Aorta (tissue), 5 donors: ENCODE data around the gene WDFY3. TPM values are rescaled to one million over a fixed set of nuclear protein-coding genes. Genes with fewer than 3 reads are reported as not detected.

Source experiments
- ATAC-seq: fragments of 200-7000 bp; cut with Tn5 transposase; one replicate; pipeline ENCODE4 v1.9.1; 2022; ENCODE audit warnings: moderate library complexity; ENCODE audit not compliant: low FRiP score
- DNase-seq, 2 donors: peaks; one replicate each; pipeline ENCODE4 v3.0.0-alpha.2; 2020
- H3K27ac ChIP-seq, 2 donors: one replicate each; pipeline ENCODE4 v1.5.1; 2013; ENCODE audit warnings: low read length in 2 of 2, mild to moderate bottlenecking in 2 of 2, moderate library complexity in 2 of 2, control low read depth in 1 of 2, inconsistent platforms in 1 of 2, low read depth in 1 of 2
- H3K27me3 ChIP-seq, 2 donors: one replicate each; pipeline ENCODE4 v1.6.1; 2013; ENCODE audit warnings: control low read depth in 1 of 2, low read length in 1 of 2, mild to moderate bottlenecking in 1 of 2, moderate library complexity in 1 of 2; ENCODE audit not compliant: insufficient read depth in 2 of 2, control insufficient read depth in 1 of 2
- H3K36me3 ChIP-seq, 2 donors: one replicate each; pipeline ENCODE4 v1.6.1; 2013; ENCODE audit warnings: control low read depth in 1 of 2, low read length in 1 of 2, mild to moderate bottlenecking in 1 of 2; ENCODE audit not compliant: insufficient read depth in 2 of 2, control insufficient read depth in 1 of 2
- H3K4me1 ChIP-seq, 2 donors: one replicate each; pipeline ENCODE4 v1.6.1; 2013; ENCODE audit warnings: low read length in 2 of 2, control low read depth in 1 of 2, mild to moderate bottlenecking in 1 of 2, moderate library complexity in 1 of 2; ENCODE audit not compliant: insufficient read depth in 2 of 2, control insufficient read depth in 1 of 2
- H3K4me3 ChIP-seq, 2 donors: one replicate each; pipeline ENCODE4 v1.5.1; 2013; ENCODE audit warnings: low read length in 2 of 2, control low read depth in 1 of 2, mild to moderate bottlenecking in 1 of 2
- H3K9me3 ChIP-seq: one replicate; pipeline ENCODE4 v1.6.1; 2013; ENCODE audit warnings: mild to moderate bottlenecking, low read length; ENCODE audit not compliant: control insufficient read depth
- WGBS, 2 donors: extraction: QIAGEN DNeasy Blood & Tissue Kit; methylation state at CpG; one replicate each; pipeline ENCODE4 v1.1.7; 2013; 5-methylcytosine and 5-hydroxymethylcytosine counted together
- intact Hi-C, 2 donors: fragments of 100-400 bp; cut with DNase I; formaldehyde crosslinking; loops; one replicate each; pipeline versions ENCODE4 v1.14.2 to v1.15.0; 2022
- polyA plus RNA-seq, 2 donors: library from polyadenylated mRNA; stranded (reverse); fragments of 200-250 nt; gene quantifications; one replicate each; pipeline ENCODE4 v1.2.3, GENCODE V29; 2013
- total RNA-seq, 2 donors: library from RNA; stranded (reverse); fragmentation: NEBNext Ultra II Directional; extraction: Animal tissue kit (Norgen Biotek cat#: 25700); gene quantifications; one replicate each; pipeline ENCODE4 v1.2.1, GENCODE V29; 2021
- donor health status: healthy with polysubstance abuse.
- donor health status: Bipolar disorder and iron deficiency.
- donor health status: DM: no; HTN: no; CAD: no.
- donor health status: DM: no; HTN: no; CAD: no.
- donor health status: DM: yes; HTN: yes; CAD: no.

WDFY3 gene
- total and polyA plus RNA-seq, 4 donors, result 3.4 to 177 (median 69.5) TPM

- Histone ChIP-seq H3K4me3 (no peak overlapping the region), H3K27ac (peak overlapping the region in 1 of 2 donors; percentile 57), H3K36me3 (no peaks in the 10 kb centered on the region), H3K4me1 (peaks cover 10% of the 10 kb centered on the region in 2 donors), H3K27me3 (no peaks in the 10 kb centered on the region), H3K9me3 (no peaks in the 10 kb centered on the region)
- ATAC-seq (no peak), DNase-seq (no peak)
- 91 to 92% methylated on average over 3 of the region's 3 CpGs for WGBS, 2 donors
- intact Hi-C loops, result no loop called here
Observed at GRCh38 chr4:84913176-84913575, 53.3 kb downstream of the WDFY3 start.

DNA sequence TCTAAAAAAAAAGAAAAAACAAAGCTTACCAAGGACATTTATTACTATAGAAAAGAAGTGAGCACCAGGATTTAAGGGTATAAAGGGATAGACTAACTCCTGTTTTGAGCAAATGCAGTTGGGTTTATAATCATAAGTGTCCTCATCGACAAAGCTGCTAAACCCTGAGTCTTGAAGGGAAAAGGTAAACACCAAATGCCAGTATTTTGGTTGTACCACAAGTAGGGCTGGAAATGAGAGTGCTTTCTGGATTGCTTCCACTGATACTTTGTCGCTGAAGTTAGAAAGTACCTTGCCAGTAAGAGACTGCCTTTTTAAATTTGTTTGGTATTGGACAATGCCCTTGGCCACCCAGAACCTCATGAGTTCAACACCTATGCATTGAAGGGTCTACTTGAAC lies 53.7 kb downstream of the WDFY3 start:
- no peak for DNase-seq
- Histone ChIP-seq H3K36me3 (no peaks in the 10 kb centered on the region), H3K4me3 (no peak overlapping the region), H3K4me1 (peaks cover 9 to 10% of the 10 kb centered on the region in 2 donors), H3K27me3 (no peaks in the 10 kb centered on the region), H3K9me3 (no peaks in the 10 kb centered on the region), H3K27ac (peak overlapping the region; percentile 43 to 57)
- intact Hi-C loops, result no loop called here
- ATAC-seq, result no peak
- 9 to 12% methylated on average over 2 of the region's 2 CpGs for WGBS, 2 donors

DNA sequence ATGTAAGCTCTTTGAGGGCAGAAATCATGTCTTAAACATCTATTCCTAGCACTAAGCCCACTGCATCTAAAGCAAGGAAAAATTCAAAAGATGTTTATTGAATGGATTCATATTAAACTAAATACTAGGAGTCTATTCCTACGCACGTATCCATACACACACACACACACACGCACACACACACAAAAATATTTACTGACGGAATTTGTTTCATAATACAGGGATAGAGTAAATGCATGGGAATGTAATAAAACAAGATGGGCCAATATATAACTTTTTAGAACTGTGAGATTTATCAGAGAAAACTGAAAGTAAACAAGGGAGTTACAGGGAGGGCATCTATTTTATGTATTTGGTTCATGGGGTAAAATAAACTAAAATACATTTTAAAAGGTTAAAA lies 57.6 kb downstream of the WDFY3 start:
- peaks cover 6 to 14% of the 10 kb centered on the region in 2 donors for H3K4me1 ChIP-seq
- intact Hi-C loops, result loop anchor here in 1 of 2 donors (10.0 kb wide), 1 partner anchor 56 kb away; the partner anchor contains the start of gene WDFY3
- DNase-seq (no peak), ATAC-seq (no peak)
- 76 to 80% methylated on average over 4 of the region's 4 CpGs for WGBS, 2 donors
- no peak overlapping the region for H3K27ac ChIP-seq
- no peaks in the 10 kb centered on the region for H3K36me3 ChIP-seq
- H3K9me3 ChIP-seq, result no peaks in the 10 kb centered on the region
- no peaks in the 10 kb centered on the region for H3K27me3 ChIP-seq
- H3K4me3 ChIP-seq, result no peak overlapping the region

DNA sequence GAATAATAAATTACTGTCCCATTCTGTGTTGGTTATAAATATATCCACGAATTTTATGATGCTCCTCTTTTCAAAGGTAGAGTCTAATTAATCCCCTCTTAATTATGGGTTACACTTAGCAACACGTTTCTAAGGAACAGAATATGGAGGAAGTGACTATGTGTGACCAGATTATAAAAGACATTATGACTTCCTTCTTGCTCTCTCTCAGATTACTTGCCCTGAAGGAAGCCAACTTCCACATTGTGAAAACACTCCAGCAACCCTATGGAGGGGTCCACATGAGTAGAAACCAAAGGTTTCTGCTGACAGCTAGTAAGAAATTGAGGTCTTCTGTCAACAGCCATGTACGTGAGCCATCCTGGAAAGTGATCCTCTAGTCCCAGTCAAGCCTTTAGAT lies 59.3 kb downstream of the WDFY3 start:
- Histone ChIP-seq H3K9me3 (no peaks in the 10 kb centered on the region), H3K27me3 (no peaks in the 10 kb centered on the region), H3K4me3 (no peak overlapping the region), H3K4me1 (peaks cover under 1 to 13% of the 10 kb centered on the region in 2 donors), H3K27ac (no peak overlapping the region), H3K36me3 (no peaks in the 10 kb centered on the region)
- no peak for ATAC-seq
- no peak for DNase-seq
- 84 to 88% methylated on average over 3 of the region's 3 CpGs for WGBS, 2 donors
- intact Hi-C loops, result loop anchor here in 1 of 2 donors (10.0 kb wide), 1 partner anchor 58 kb away; the partner anchor contains the start of gene WDFY3

DNA sequence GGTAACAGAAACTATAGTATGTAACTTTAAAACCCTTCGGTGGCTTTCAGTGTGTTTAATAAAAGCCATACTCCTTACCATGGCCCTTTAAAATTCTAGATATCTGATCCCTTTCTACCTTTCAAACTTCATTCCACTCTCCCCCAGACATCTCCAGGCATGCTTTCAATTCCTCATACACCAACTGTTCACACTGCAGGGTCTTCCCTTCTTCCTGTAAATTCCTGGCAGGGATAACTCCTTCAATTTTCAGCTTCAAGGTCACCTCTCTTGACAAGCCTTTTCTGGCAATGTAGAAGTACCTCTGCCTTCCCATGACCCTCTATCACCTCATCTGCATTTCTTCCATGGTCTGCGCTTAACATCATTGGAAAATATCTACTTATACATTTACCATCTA lies 60.8 kb downstream of the WDFY3 start:
- Histone ChIP-seq H3K27ac (no peak overlapping the region), H3K4me1 (peaks cover 0 to 10% of the 10 kb centered on the region in 2 donors), H3K9me3 (no peaks in the 10 kb centered on the region), H3K4me3 (no peak overlapping the region), H3K27me3 (no peaks in the 10 kb centered on the region), H3K36me3 (no peaks in the 10 kb centered on the region)
- ATAC-seq (no peak), DNase-seq (no peak)
- 95 to 97% methylated on average over 2 of the region's 2 CpGs for WGBS, 2 donors
- intact Hi-C loops, result loop anchor here in 1 of 2 donors (10.0 kb wide), 1 partner anchor 59 kb away; the partner anchor contains the start of gene WDFY3

- H3K9me3 ChIP-seq, result no peaks in the 10 kb centered on the region
- intact Hi-C loops, result loop anchor here in 1 of 2 donors (10.0 kb wide), 1 partner anchor 63 kb away; the partner anchor contains the start of gene WDFY3
- no peaks in the 10 kb centered on the region for H3K36me3 ChIP-seq
- peaks cover 0 to 2% of the 10 kb centered on the region in 2 donors for H3K4me1 ChIP-seq
- 85 to 86% methylated on average over 3 of the region's 3 CpGs for WGBS, 2 donors
- H3K27me3 ChIP-seq, result no peaks in the 10 kb centered on the region
- no peak overlapping the region for H3K4me3 ChIP-seq
- DNase-seq, result no peak
- ATAC-seq, result no peak
- no peak overlapping the region for H3K27ac ChIP-seq
Observed at GRCh38 chr4:84901740-84902281, 64.7 kb downstream of the WDFY3 start.

GRCh38 chr4:84901173-84901572 lies 65.3 kb downstream of the WDFY3 start:
- ATAC-seq, result no peak
- Histone ChIP-seq H3K4me3 (no peak overlapping the region), H3K4me1 (peaks cover 0 to 2% of the 10 kb centered on the region in 2 donors), H3K9me3 (no peaks in the 10 kb centered on the region), H3K36me3 (no peaks in the 10 kb centered on the region), H3K27me3 (no peaks in the 10 kb centered on the region), H3K27ac (no peak overlapping the region)
- 62 to 76% methylated on average over 3 of the region's 3 CpGs for WGBS, 2 donors
- intact Hi-C loops, result loop anchor here in 1 of 2 donors (10.0 kb wide), 1 partner anchor 64 kb away; the partner anchor contains the start of gene WDFY3
- no peak for DNase-seq

- Histone ChIP-seq H3K27ac (no peak overlapping the region), H3K9me3 (no peaks in the 10 kb centered on the region), H3K27me3 (no peaks in the 10 kb centered on the region), H3K4me1 (peaks cover 0 to 2% of the 10 kb centered on the region in 2 donors), H3K4me3 (no peak overlapping the region), H3K36me3 (no peaks in the 10 kb centered on the region)
- intact Hi-C loops, result loop anchor here in 1 of 2 donors (10.0 kb wide), 1 partner anchor 65 kb away; the partner anchor contains the start of gene WDFY3
- WGBS, 2 donors, result 94 to 97% methylated on average over 3 of the region's 3 CpGs
- ATAC-seq (no peak), DNase-seq (no peak)
Observed at GRCh38 chr4:84899616-84900015, 66.9 kb downstream of the WDFY3 start.

GRCh38 chr4:84897516-84897915 lies 69.0 kb downstream of the WDFY3 start:
- Histone ChIP-seq H3K27ac (no peak overlapping the region), H3K4me1 (peaks cover 0 to 2% of the 10 kb centered on the region in 2 donors), H3K9me3 (no peaks in the 10 kb centered on the region), H3K4me3 (no peak overlapping the region), H3K27me3 (no peaks in the 10 kb centered on the region), H3K36me3 (peaks cover 0 to 2% of the 10 kb centered on the region in 2 donors)
- WGBS, 2 donors, result 97 to 99% methylated on average over 6 of the region's 6 CpGs
- intact Hi-C loops, result no loop called here
- no peak for DNase-seq
- no peak for ATAC-seq
